SU-DHL-6 (cell line): ENCODE data around the gene DOCK3.

Source experiments
- H2AFZ ChIP-seq: fragments of 200-600 bp; sonication (generic); 2 replicates; pipeline ENCODE4 v1.6.1; 2014; ENCODE audit warnings: low read depth, mild to moderate bottlenecking, moderate library complexity, mixed read lengths, antibody characterized with exemption, low read length; ENCODE audit not compliant: severe bottlenecking
- H3F3A ChIP-seq: fragments of 200-600 bp; shearing (Covaris generic); 2 replicates; pipeline ENCODE4 v1.6.0; 2016; ENCODE audit warnings: antibody characterized with exemption, mild to moderate bottlenecking; ENCODE audit not compliant: insufficient read depth
- H3K27ac ChIP-seq: fragments of 200-600 bp; sonication (generic); 2 replicates; pipeline ENCODE4 v1.5.1; 2016; ENCODE audit warnings: low read depth, mild to moderate bottlenecking, low read length, moderate library complexity, mixed read lengths
- H3K27me3 ChIP-seq: fragments of 200-600 bp; sonication (generic), shearing (Covaris generic); 2 replicates; pipeline ENCODE4 v1.6.0; 2014; ENCODE audit warnings: mild to moderate bottlenecking, low read length
- H3K36me3 ChIP-seq: fragments of 200-600 bp; sonication (generic); 2 replicates; pipeline ENCODE4 v1.6.1; 2014; ENCODE audit warnings: mild to moderate bottlenecking, low read length, mixed read lengths
- H3K4me2 ChIP-seq: fragments of 300-600, 200-600 bp; shearing (Covaris generic), sonication (generic); 2 replicates; pipeline ENCODE4 v1.6.0; 2014; ENCODE audit warnings: low read length, low read depth, mild to moderate bottlenecking; ENCODE audit not compliant: poor library complexity, severe bottlenecking
- H3K4me3 ChIP-seq: fragments of 200-600 bp; sonication (generic); 2 replicates; pipeline ENCODE4 v1.5.1; 2014; ENCODE audit warnings: antibody characterized with exemption, low read length, mild to moderate bottlenecking, mixed read lengths; ENCODE audit not compliant: insufficient read depth, poor library complexity, severe bottlenecking
- H3K79me2 ChIP-seq: fragments of 200-600 bp; sonication (generic); 2 replicates; pipeline ENCODE4 v1.6.1; 2014; ENCODE audit warnings: mild to moderate bottlenecking, low read length, moderate library complexity; ENCODE audit not compliant: insufficient read depth
- H3K9ac ChIP-seq: fragments of 200-600 bp; sonication (generic); 2 replicates; pipeline ENCODE4 v1.7.0; 2014; ENCODE audit warnings: mild to moderate bottlenecking, low read length
- H3K9me2 ChIP-seq: fragments of 200-600 bp; sonication (generic); replicated peaks from 2 replicates; pipeline ENCODE4 v1.6.1; 2014; ENCODE audit warnings: low read length; ENCODE audit not compliant: insufficient read depth
- H3K9me3 ChIP-seq: fragments of 200-600 bp; sonication (generic); 2 replicates; pipeline ENCODE4 v1.6.1; 2014; ENCODE audit warnings: low read length, mixed read lengths; ENCODE audit not compliant: insufficient read depth
- H4K20me1 ChIP-seq: fragments of 200-600 bp; sonication (generic); 2 replicates; pipeline ENCODE4 v1.6.1; 2014; ENCODE audit warnings: low read depth, mild to moderate bottlenecking, antibody characterized with exemption, low read length, moderate library complexity, mixed read lengths
- CTCF ChIP-seq: fragments of 200-600 bp; sonication (generic); IDR thresholded peaks from one replicate; pipeline ENCODE4 v1.5.1; 2017; ENCODE audit warnings: antibody characterized with exemption, mild to moderate bottlenecking, low read length, moderate library complexity; ENCODE audit not compliant: insufficient read depth, poor library complexity, severe bottlenecking
- EZH2phosphoT487 ChIP-seq: fragments of 200-600 bp; sonication (generic), shearing (Covaris generic); conservative IDR thresholded peaks from 2 replicates; pipeline ENCODE4 v1.6.1; 2018; ENCODE audit warnings: mild to moderate bottlenecking, antibody characterized with exemption, low read length, moderate library complexity, mixed read lengths

Gene DOCK3

GRCh38 chr3:51221959-51222358 is 547.2 kb downstream of the DOCK3 start:
- Histone ChIP-seq H3K9ac (no peak overlapping the region), H3K36me3 (no peaks in the 10 kb centered on the region), H3K4me3 (no peak overlapping the region), H3F3A (no peaks in the 10 kb centered on the region), H3K27ac (no peak overlapping the region), H4K20me1 (no peaks in the 10 kb centered on the region), H3K27me3 (no peaks in the 10 kb centered on the region; the same call in 1 of the 2 replicates), H3K9me2 (no peaks in the 10 kb centered on the region), H3K9me3 (no peaks in the 10 kb centered on the region), H2AFZ (no peak overlapping the region), H3K79me2 (no peaks in the 10 kb centered on the region), H3K4me2 (no peak overlapping the region)
- TF ChIP-seq CTCF (no peak), EZH2phosphoT487 (no peak)

- Histone ChIP-seq H3F3A (no peaks in the 10 kb centered on the region), H2AFZ (no peak overlapping the region), H3K4me3 (no peak overlapping the region), H3K9ac (no peak overlapping the region), H3K27ac (no peak overlapping the region), H3K79me2 (no peaks in the 10 kb centered on the region), H3K27me3 (no peaks in the 10 kb centered on the region; the same call in 1 of the 2 replicates), H3K9me3 (no peaks in the 10 kb centered on the region), H3K9me2 (no peaks in the 10 kb centered on the region), H4K20me1 (no peaks in the 10 kb centered on the region), H3K4me2 (no peak overlapping the region), H3K36me3 (no peaks in the 10 kb centered on the region)
- TF ChIP-seq CTCF, result no peak
- no peak for TF ChIP-seq EZH2phosphoT487
These were observed 549.6 kb downstream of the DOCK3 start for GRCh38 chr3:51224283-51224682.

- no peaks in the 10 kb centered on the region for H3K36me3 ChIP-seq
- H3K4me3 ChIP-seq, result no peak overlapping the region
- no peak overlapping the region for H3K27ac ChIP-seq
- no peaks in the 10 kb centered on the region for H3K79me2 ChIP-seq
- no peaks in the 10 kb centered on the region for H3K9me3 ChIP-seq
- no peaks in the 10 kb centered on the region for H3F3A ChIP-seq
- no peak overlapping the region for H3K9ac ChIP-seq
- H3K9me2 ChIP-seq, result no peaks in the 10 kb centered on the region
- no peak overlapping the region for H3K4me2 ChIP-seq
- TF ChIP-seq EZH2phosphoT487 (no peak), CTCF (no peak)
- no peak overlapping the region for H2AFZ ChIP-seq
- no peaks in the 10 kb centered on the region; the same call in 1 of the 2 replicates for H3K27me3 ChIP-seq
- H4K20me1 ChIP-seq, result no peaks in the 10 kb centered on the region
These were observed 550.1 kb downstream of the DOCK3 start for GRCh38 chr3:51224843-51225242.
